GM19023 (cell line): Measurements from ENCODE around the gene TES.

Experiments used
- ATAC-seq: cut with Tn5 transposase; IDR thresholded peaks from one replicate; pipeline ENCODE4 v1.9.1; 2021; ENCODE audit warnings: mild to moderate bottlenecking, moderate library complexity; ENCODE audit not compliant: unreplicated experiment

TES gene

GRCh38 chr7:116193329-116194087 lies 16.8 kb upstream of the TES start:
- no peak for ATAC-seq

- no peak for ATAC-seq
Observed at GRCh38 chr7:116194115-116194514, 16.2 kb upstream of the TES start.

- ATAC-seq: no peak
Observed at GRCh38 chr7:116195451-116195850, 14.9 kb upstream of the TES start.

- no peak for ATAC-seq
Observed at GRCh38 chr7:116196947-116197346, 13.4 kb upstream of the TES start.

- ATAC-seq: no peak
Observed at GRCh38 chr7:116197360-116197759, 13.0 kb upstream of the TES start.

- no peak for ATAC-seq
Observed at GRCh38 chr7:116198748-116199410, 11.5 kb upstream of the TES start.

- ATAC-seq: no peak
Observed at GRCh38 chr7:116200963-116201362, 9.4 kb upstream of the TES start.

- ATAC-seq: no peak
Observed at GRCh38 chr7:116206141-116206540, 4.2 kb upstream of the TES start.

- no peak for ATAC-seq
Observed at GRCh38 chr7:116208919-116209318, 1.4 kb upstream of the TES start.

- no peak for ATAC-seq
Observed at GRCh38 chr7:116209561-116210070, 723 bp upstream of the TES start.

GRCh38 chr7:116211006-116211912 lies 920 bp downstream of the TES start:
- peak; percentile 74 for ATAC-seq

GRCh38 chr7:116211913-116212596 lies 1.7 kb downstream of the TES start:
- ATAC-seq: no peak

GRCh38 chr7:116212869-116213268 lies 2.5 kb downstream of the TES start:
- ATAC-seq: no peak

GRCh38 chr7:116213361-116214130 lies 3.2 kb downstream of the TES start:
- ATAC-seq: no peak

GRCh38 chr7:116214921-116215320 lies 4.6 kb downstream of the TES start:
- ATAC-seq: no peak

- ATAC-seq: no peak
Observed at GRCh38 chr7:116215551-116215950, 5.2 kb downstream of the TES start.

- ATAC-seq: no peak
Observed at GRCh38 chr7:116216956-116217571, 6.7 kb downstream of the TES start.

GRCh38 chr7:116218051-116218645 lies 7.8 kb downstream of the TES start:
- ATAC-seq: no peak

GRCh38 chr7:116218747-116219146 lies 8.4 kb downstream of the TES start:
- ATAC-seq: no peak
